BE2C (cell line): ENCODE data around the gene ARHGAP26.

Experiments
- DNase-seq: peaks from one replicate; pipeline ENCODE4 v3.0.0-alpha.2; 2020
- H3K27me3 ChIP-seq: fragments of 250-450 bp; sonication (Bioruptor Pico); 2 replicates; pipeline ENCODE4 v1.5.1; 2020; ENCODE audit warnings: mild to moderate bottlenecking
- H3K36me3 ChIP-seq: fragments of 250-450 bp; sonication (Bioruptor Pico); 2 replicates; pipeline ENCODE4 v1.5.1; 2020; ENCODE audit warnings: mild to moderate bottlenecking
- H3K4me1 ChIP-seq: fragments of 250-450 bp; sonication (Bioruptor Pico); 2 replicates; pipeline ENCODE4 v1.5.1; 2020
- H3K4me3 ChIP-seq: 2 replicates; pipeline ENCODE4 v1.5.1; 2011; ENCODE audit warnings: low read depth, low read length
- H3K9me3 ChIP-seq: fragments of 250-450 bp; sonication (Bioruptor Pico); 2 replicates; pipeline ENCODE4 v1.5.1; 2020
- TF ChIP-seq, protein P1 (sequence below): IDR thresholded peaks from 2 replicates; pipeline ENCODE4 v1.5.1; 2012; ENCODE audit warnings: mild to moderate bottlenecking, low read depth, low read length

The ARHGAP26 gene

DNA sequence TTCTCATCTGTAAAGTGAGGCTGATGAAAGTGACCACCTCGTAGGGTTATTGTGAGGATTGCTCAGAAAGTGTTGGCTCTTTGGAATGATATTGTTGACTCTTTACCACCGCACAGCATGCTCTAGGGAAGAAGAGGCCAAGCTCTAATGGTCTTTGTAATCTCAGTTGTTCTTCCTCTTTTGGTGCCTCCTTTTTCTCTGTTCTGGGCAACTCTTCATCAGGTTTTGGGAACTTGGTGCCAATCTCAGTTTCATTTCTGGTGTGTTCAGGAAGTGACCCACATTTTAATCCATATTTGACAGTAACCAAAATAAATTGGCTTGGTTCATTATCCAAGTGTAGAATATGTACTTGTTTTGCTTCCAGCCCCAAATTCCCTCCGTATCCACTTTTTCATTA, 25.1 kb downstream of the ARHGAP26 start:
- peaks cover 3% of the 10 kb centered on the region; the same call in 1 of the 2 replicates for H3K4me1 ChIP-seq
- DNase-seq: no peak

DNA sequence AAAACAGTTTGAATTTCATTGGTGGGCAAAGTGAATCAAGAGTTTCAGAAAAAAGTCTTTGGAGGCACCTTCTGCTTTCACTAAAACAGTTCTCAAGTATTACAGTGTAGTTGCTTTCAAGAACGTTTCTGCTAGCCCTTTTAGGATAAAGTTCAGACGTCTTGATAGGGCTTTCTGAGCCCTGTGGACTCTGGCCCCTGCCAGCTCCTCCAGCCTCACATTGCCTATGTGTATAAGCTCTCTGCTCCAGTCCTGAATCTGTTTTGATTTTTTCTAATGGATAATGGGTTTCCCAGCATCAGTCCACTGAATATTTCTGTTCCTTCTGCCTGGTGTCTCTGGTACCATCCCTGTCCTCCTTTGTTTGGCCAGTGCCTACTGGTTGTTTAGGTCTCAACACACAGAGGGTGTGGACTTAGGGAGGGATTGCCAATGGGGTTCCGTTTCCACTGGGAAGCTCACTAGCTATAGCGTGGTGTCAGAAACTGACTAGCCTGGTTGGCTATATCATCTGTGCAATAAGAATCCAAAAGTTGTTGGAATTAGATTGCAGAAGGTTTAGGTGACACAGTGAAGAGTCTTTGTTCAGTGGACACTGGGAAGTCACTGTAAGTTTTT, 26.4 kb downstream of the ARHGAP26 start:
- no peaks in the 10 kb centered on the region for H3K27me3 ChIP-seq
- H3K4me1 ChIP-seq: peaks cover 3% of the 10 kb centered on the region; the same call in 1 of the 2 replicates
- H3K4me3 ChIP-seq: no peak overlapping the region
- TF ChIP-seq, protein P1, sequence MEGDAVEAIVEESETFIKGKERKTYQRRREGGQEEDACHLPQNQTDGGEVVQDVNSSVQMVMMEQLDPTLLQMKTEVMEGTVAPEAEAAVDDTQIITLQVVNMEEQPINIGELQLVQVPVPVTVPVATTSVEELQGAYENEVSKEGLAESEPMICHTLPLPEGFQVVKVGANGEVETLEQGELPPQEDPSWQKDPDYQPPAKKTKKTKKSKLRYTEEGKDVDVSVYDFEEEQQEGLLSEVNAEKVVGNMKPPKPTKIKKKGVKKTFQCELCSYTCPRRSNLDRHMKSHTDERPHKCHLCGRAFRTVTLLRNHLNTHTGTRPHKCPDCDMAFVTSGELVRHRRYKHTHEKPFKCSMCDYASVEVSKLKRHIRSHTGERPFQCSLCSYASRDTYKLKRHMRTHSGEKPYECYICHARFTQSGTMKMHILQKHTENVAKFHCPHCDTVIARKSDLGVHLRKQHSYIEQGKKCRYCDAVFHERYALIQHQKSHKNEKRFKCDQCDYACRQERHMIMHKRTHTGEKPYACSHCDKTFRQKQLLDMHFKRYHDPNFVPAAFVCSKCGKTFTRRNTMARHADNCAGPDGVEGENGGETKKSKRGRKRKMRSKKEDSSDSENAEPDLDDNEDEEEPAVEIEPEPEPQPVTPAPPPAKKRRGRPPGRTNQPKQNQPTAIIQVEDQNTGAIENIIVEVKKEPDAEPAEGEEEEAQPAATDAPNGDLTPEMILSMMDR: no peak
- H3K36me3 ChIP-seq: no peaks in the 10 kb centered on the region
- no peak for DNase-seq
- no peaks in the 10 kb centered on the region for H3K9me3 ChIP-seq

More for the DNA sequence above, 25.1 kb downstream of the ARHGAP26 start:
- Histone ChIP-seq H3K9me3 (no peaks in the 10 kb centered on the region), H3K4me3 (no peak overlapping the region), H3K36me3 (no peaks in the 10 kb centered on the region), H3K27me3 (no peaks in the 10 kb centered on the region)
- TF ChIP-seq, protein P1: no peak

DNA sequence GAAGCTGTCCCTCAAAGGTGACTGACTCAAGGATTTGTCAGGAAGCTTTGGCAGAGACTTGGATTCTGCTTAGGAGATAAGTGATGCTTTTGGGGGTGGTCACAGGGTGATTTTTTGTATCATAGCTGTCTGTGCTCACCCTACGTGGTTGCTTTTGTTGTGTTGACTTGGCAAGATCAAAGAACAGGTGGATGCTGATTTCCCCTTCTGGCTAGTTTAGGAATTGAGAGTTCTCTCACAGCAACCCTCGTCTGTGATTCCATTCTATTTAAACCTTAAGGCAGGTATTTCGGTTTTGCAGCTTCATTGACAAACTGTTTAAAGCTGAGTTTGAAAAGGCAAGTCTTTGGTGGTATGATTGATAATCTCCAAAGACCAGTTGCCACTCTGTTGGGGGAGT, 27.2 kb downstream of the ARHGAP26 start:
- TF ChIP-seq, protein P1: no peak
- no peaks in the 10 kb centered on the region for H3K4me1 ChIP-seq
- H3K27me3 ChIP-seq: no peaks in the 10 kb centered on the region
- H3K36me3 ChIP-seq: no peaks in the 10 kb centered on the region
- DNase-seq: no peak
- no peaks in the 10 kb centered on the region for H3K9me3 ChIP-seq
- H3K4me3 ChIP-seq: no peak overlapping the region

DNA sequence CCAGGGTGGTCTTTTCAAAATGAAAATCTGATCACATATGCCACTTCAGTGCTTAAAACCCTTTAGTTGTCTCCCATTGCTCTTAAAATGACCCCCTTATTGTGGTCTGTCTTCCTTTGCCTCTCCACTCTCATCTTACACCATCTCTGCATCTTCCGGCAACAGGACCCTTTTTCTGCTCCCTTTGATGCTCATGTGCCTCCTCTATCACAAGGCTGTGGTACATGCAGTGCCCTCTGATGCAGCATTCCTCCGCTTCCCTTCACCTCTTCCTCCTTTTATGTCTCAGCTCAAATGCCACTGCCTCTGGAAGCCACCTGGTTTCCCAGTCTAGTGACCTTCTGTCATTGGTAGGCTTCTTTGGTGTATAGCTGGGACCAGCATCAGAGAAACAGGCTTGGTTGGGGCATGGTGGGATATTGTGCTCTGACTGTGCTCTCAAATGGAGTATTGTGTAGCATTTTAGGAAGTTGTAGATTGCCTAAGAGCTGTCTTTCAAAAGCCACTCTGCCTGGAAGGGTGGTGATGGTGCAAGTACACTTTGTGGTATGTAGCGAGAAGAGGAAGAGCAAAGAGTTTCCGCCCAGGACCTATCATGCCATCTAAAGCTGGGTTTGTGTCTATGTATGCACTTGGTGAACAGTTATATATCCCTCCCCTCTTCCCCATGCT, 28.1 kb downstream of the ARHGAP26 start:
- no peaks in the 10 kb centered on the region for H3K9me3 ChIP-seq
- H3K36me3 ChIP-seq: no peaks in the 10 kb centered on the region
- no peak overlapping the region for H3K4me3 ChIP-seq
- no peaks in the 10 kb centered on the region for H3K27me3 ChIP-seq
- H3K4me1 ChIP-seq: no peaks in the 10 kb centered on the region
- TF ChIP-seq, protein P1: no peak
- DNase-seq: no peak

DNA sequence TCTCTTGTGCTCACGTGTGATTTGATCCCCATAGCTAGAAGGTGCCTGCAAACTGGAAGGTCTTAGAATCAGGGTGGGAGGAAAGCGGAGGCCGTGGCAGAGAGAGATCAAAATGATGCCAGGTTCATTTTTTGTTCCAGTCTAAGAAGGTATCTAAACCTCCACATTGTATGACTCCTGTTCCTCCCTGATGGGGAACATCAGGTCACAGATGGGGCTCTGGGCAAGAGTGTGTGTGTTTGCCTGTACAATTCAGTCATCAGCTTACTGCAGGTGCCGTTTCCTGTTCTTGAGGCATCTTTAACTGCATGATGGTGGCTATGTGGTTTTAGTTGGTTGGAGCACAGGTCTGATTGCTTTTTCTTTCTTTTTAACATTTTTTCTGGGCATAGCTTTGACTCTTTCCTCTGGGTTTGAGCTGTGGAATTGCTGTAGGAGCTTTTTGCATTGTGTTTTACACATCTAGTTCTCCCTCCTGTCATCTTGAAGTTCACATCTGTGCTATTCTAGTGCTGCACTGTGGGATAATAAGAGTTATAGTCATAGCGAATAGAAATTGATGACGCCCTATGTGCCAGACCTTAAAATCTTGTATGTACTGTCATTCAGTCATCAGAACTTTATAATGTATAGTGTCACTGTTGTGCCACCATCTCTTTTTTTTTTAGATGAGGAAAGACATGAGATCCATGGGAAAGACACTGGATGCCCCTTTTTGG, 30.8 kb downstream of the ARHGAP26 start:
- Histone ChIP-seq H3K4me1 (no peaks in the 10 kb centered on the region), H3K4me3 (no peak overlapping the region), H3K36me3 (no peaks in the 10 kb centered on the region), H3K27me3 (no peaks in the 10 kb centered on the region), H3K9me3 (no peaks in the 10 kb centered on the region)
- no peak for DNase-seq
- TF ChIP-seq, protein P1: no peak

DNA sequence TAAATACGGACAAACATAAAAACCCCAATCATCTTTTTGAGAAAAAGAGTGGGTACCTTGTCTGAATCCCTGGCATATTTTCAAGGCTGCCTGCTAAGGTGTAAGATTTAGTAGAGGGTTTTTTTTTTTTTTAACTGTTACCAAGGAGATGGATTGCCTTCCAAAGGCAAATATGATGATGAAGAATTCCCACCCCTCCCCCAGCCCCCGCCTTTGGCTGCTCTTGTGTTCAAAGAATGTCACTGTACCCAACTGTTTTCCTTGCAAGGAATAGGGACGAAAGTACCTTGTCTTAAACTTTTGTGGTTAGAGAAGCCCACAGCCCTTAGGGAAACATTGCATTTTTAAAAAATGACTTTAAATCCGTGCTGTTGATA, 31.3 kb downstream of the ARHGAP26 start:
- Histone ChIP-seq H3K36me3 (no peaks in the 10 kb centered on the region), H3K27me3 (no peaks in the 10 kb centered on the region), H3K4me3 (no peak overlapping the region), H3K4me1 (no peaks in the 10 kb centered on the region), H3K9me3 (no peaks in the 10 kb centered on the region)
- TF ChIP-seq, protein P1: no peak
- no peak for DNase-seq
